SK-N-SH (cell line): ENCODE results near the gene CRELD2. TPM values are rescaled to one million over a fixed set of nuclear protein-coding genes. Genes with fewer than 3 reads are reported as not detected.

Source experiments
- CTCF ChIA-PET: fragments of 300-600, 350-600 bp; formaldehyde crosslinking; extraction: SDS; loops from one replicate; lab custom pipeline; 2021; lab: Yijun Ruan, JAX
- POLR2A ChIA-PET: fragments of 350-600 bp; sonication (Branson Sonifier 250); formaldehyde crosslinking; extraction: SDS; loops from one replicate; lab custom pipeline; 2020; ENCODE audit warnings: antibody characterized with exemption, inconsistent platforms; lab: Yijun Ruan, JAX
- DNase-seq: peaks from one replicate; pipeline ENCODE4 v3.0.0; 2012
- H2AFZ ChIP-seq: fragments of 200-600 bp; sonication (generic); 2 replicates; pipeline ENCODE4 v1.8.1; 2016; ENCODE audit warnings: antibody characterized with exemption, mild to moderate bottlenecking, low read depth
- H3F3A ChIP-seq: fragments of 200-600 bp; sonication (generic); replicated peaks from 2 replicates; pipeline ENCODE3; 2016; ENCODE audit warnings: antibody characterized with exemption, mild to moderate bottlenecking; ENCODE audit not compliant: insufficient read depth
- H3K27ac ChIP-seq, 2 experiments: fragments of 200-500 bp in 1 of 2; fragments of 200-600 bp in 1 of 2; sonication (Bioruptor generic) in 1 of 2; sonication (generic), shearing (Covaris generic) in 1 of 2; 2 replicates each; pipeline versions ENCODE4 v1.5.1 to v1.6.1; 2014 to 2016; ENCODE audit warnings: low read depth in 2 of 2, inconsistent platforms in 1 of 2, low read length in 1 of 2, mild to moderate bottlenecking in 1 of 2, mixed read lengths in 1 of 2
- H3K27me3 ChIP-seq: fragments of 200-600 bp; sonication (generic), shearing (Covaris generic); 2 replicates; pipeline ENCODE4 v1.6.1; 2016; ENCODE audit warnings: mixed run types; ENCODE audit not compliant: insufficient read depth
- H3K36me3 ChIP-seq, 2 experiments: fragments of 200-500 bp in 1 of 2; fragments of 200-600 bp in 1 of 2; sonication (Bioruptor generic) in 1 of 2; sonication (generic) in 1 of 2; replicated peaks in 1 of 2; 2 replicates each; pipeline versions ENCODE3 to v1.5.1; 2014 to 2016; ENCODE audit warnings: low read length in 1 of 2, mild to moderate bottlenecking in 1 of 2; ENCODE audit not compliant: insufficient read depth in 2 of 2, control insufficient read depth in 1 of 2
- H3K4me1 ChIP-seq, 2 experiments: fragments of 200-500 bp in 1 of 2; fragments of 200-600 bp in 1 of 2; sonication (Bioruptor generic) in 1 of 2; sonication (generic), shearing (Covaris generic) in 1 of 2; 2 replicates each; pipeline versions ENCODE4 v1.5.1 to v1.6.1; 2014 to 2016; ENCODE audit warnings: low read depth in 1 of 2, low read length in 1 of 2, mixed run types in 1 of 2; ENCODE audit not compliant: insufficient read depth in 2 of 2, control insufficient read depth in 1 of 2
- H3K4me2 ChIP-seq: fragments of 200-600 bp; sonication (generic), shearing (Covaris generic); 2 replicates; pipeline ENCODE4 v1.6.1; 2017; ENCODE audit warnings: mixed run types
- H3K4me3 ChIP-seq, 2 experiments: fragments of 200-500 bp in 1 of 2; fragments of 200-600 bp in 1 of 2; sonication (Bioruptor generic) in 1 of 2; sonication (generic), shearing (Covaris generic) in 1 of 2; 2 replicates each; pipeline versions ENCODE4 v1.5.1 to v1.8.1; 2014 to 2016; ENCODE audit warnings: low read depth in 2 of 2, inconsistent platforms in 1 of 2, low read length in 1 of 2, mild to moderate bottlenecking in 1 of 2, mixed read lengths in 1 of 2, moderate library complexity in 1 of 2
- H3K79me2 ChIP-seq: fragments of 200-600 bp; sonication (generic); 2 replicates; pipeline ENCODE4 v1.8.1; 2017; ENCODE audit warnings: mild to moderate bottlenecking; ENCODE audit not compliant: insufficient read depth
- H3K9ac ChIP-seq: fragments of 200-600 bp; sonication (generic); 2 replicates; pipeline ENCODE4 v1.6.1; 2017; ENCODE audit warnings: mixed run types
- H3K9me2 ChIP-seq: fragments of 200-600 bp; sonication (generic); 2 replicates; pipeline ENCODE4 v1.6.1; 2017; ENCODE audit warnings: mixed run types
- H3K9me3 ChIP-seq: fragments of 200-600 bp; sonication (generic); 2 replicates; pipeline ENCODE4 v1.6.1; 2017; ENCODE audit warnings: mixed run types, mild to moderate bottlenecking, moderate library complexity
- H4K20me1 ChIP-seq: fragments of 200-600 bp; sonication (generic); 2 replicates; pipeline ENCODE4 v1.6.1; 2017; ENCODE audit warnings: mild to moderate bottlenecking, mixed run types; ENCODE audit not compliant: insufficient read depth
- CTCF ChIP-seq: fragments of 200-600 bp; sonication (generic); IDR thresholded peaks from 2 replicates; pipeline ENCODE4 v1.6.1; 2017; ENCODE audit warnings: antibody characterized with exemption, mild to moderate bottlenecking, moderate library complexity
- EP300 ChIP-seq, 2 experiments: IDR thresholded peaks; 2 replicates each; pipeline versions ENCODE4 v1.4.0 to v1.6.1; 2012; ENCODE audit warnings: borderline replicate concordance in 1 of 2, low read depth in 1 of 2, low read length in 1 of 2
- FOSL2 ChIP-seq: IDR thresholded peaks from 2 replicates; pipeline ENCODE4 v1.4.0; 2012; ENCODE audit warnings: low read depth, mild to moderate bottlenecking, moderate library complexity, borderline replicate concordance
- FOXJ3 ChIP-seq: sonication (generic); formaldehyde crosslinking; IDR thresholded peaks from 2 replicates; pipeline ENCODE4 v1.5.1; 2020; ENCODE audit warnings: mild to moderate bottlenecking, missing genetic modification reagents
- FOXM1 ChIP-seq: IDR thresholded peaks from 2 replicates; pipeline ENCODE4 v1.4.0; 2012; ENCODE audit warnings: low read depth, mild to moderate bottlenecking
- GATA2 ChIP-seq: sonication (generic); formaldehyde crosslinking; IDR thresholded peaks from 2 replicates; pipeline ENCODE4 v1.5.0; 2020; ENCODE audit warnings: mild to moderate bottlenecking, missing genetic modification reagents
- MEF2A ChIP-seq: IDR thresholded peaks from 2 replicates; pipeline ENCODE4 v1.4.0; 2012; ENCODE audit warnings: low read depth, borderline replicate concordance
- MXI1 ChIP-seq: IDR thresholded peaks from 2 replicates; pipeline ENCODE4 v1.6.1; 2012; ENCODE audit warnings: mild to moderate bottlenecking, low read depth, low read length, improper control_type of control experiment
- NFIC ChIP-seq: IDR thresholded peaks from 2 replicates; pipeline ENCODE4 v1.4.0; 2012; ENCODE audit warnings: borderline replicate concordance
- RCOR1 ChIP-seq: fragments of 150-350 bp; IDR thresholded peaks from 2 replicates; pipeline ENCODE4 v1.6.1; 2017; ENCODE audit warnings: antibody characterized with exemption, low read length
- REST ChIP-seq: IDR thresholded peaks from 2 replicates; pipeline ENCODE4 v1.6.1; 2012; ENCODE audit warnings: mild to moderate bottlenecking, low read depth, low read length, moderate library complexity
- SMC3 ChIP-seq: IDR thresholded peaks from 2 replicates; pipeline ENCODE4 v1.6.1; 2012; ENCODE audit warnings: low read depth, low read length, improper control_type of control experiment
- TAF1 ChIP-seq: IDR thresholded peaks from 2 replicates; pipeline ENCODE4 v1.6.1; 2012; ENCODE audit warnings: low read depth, mild to moderate bottlenecking, low read length, moderate library complexity, borderline replicate concordance
- TEAD4 ChIP-seq: IDR thresholded peaks from 2 replicates; pipeline ENCODE4 v1.4.0; 2012; ENCODE audit warnings: mild to moderate bottlenecking, borderline replicate concordance; ENCODE audit not compliant: insufficient read depth
- USF2 ChIP-seq: fragments of 150-350 bp; IDR thresholded peaks from 2 replicates; pipeline ENCODE4 v1.6.1; 2017; ENCODE audit warnings: antibody characterized with exemption, low read length, low read depth, borderline replicate concordance
- whole genome bisulfite sequencing: methylation state at CpG from one replicate; pipeline ENCODE4 v1.1.6; 2017; ENCODE audit warnings: low lambda C conversion rate; 5-methylcytosine and 5-hydroxymethylcytosine counted together
- polyA plus RNA-seq, 3 experiments: library from polyadenylated mRNA; depleted of rRNA; stranded (reverse); fragments of >200 nt; gene quantifications; 2 replicates each; pipeline ENCODE4 v1.2.3, GENCODE V29; 2012

Gene CRELD2
- polyA plus RNA-seq, 1 of the 3 experiments (the other 2 are of a cell fraction): 113 TPM

GRCh38 chr22:49922926-49923325 is 4.5 kb downstream of the CRELD2 start:
- no peaks in the 10 kb centered on the region for H3K27me3 ChIP-seq
- no peak for DNase-seq
- TF ChIP-seq MEF2A (no peak), NFIC (no peak), TEAD4 (no peak), GATA2 (CRISPR knock-in tag) (no peak), MXI1 (no peak), CTCF (no peak), TAF1 (no peak), FOSL2 (no peak), REST (no peak), FOXJ3 (CRISPR knock-in tag) (no peak), FOXM1 (no peak), SMC3 (no peak), USF2 (no peak), RCOR1 (no peak), EP300 (IDR thresholded peaks at IDR 0.05; ENCODE audit: borderline replicate concordance in 1 of 2, low read depth in 1 of 2, low read length in 1 of 2) (no peak)
- TF ChIP-seq, all 33 proteins: peak for 0
- no peak overlapping the region for H3K4me3 ChIP-seq
- H3K9me2 ChIP-seq: no peaks in the 10 kb centered on the region
- ChIA-PET CTCF (interaction anchor here (2.2 to 4.1 kb wide), 2 partner anchors 7 to 107 kb away, joined by 5 to 18 read pairs; no protein-coding TSS in a partner anchor), POLR2A (no interaction called here)
- H3K9ac ChIP-seq: no peak overlapping the region
- no peak overlapping the region for H3K27ac ChIP-seq
- no peaks in the 10 kb centered on the region for H3K79me2 ChIP-seq
- H3F3A ChIP-seq: no peaks in the 10 kb centered on the region
- no peaks in the 10 kb centered on the region for H4K20me1 ChIP-seq
- H3K4me2 ChIP-seq: no peak overlapping the region
- peaks cover 0 to 36% of the 10 kb centered on the region in 2 experiments for H3K36me3 ChIP-seq
- H2AFZ ChIP-seq: no peak overlapping the region
- WGBS: 92% methylated on average over 16 of the region's 25 CpGs
- peaks cover 0 to 10% of the 10 kb centered on the region in 2 experiments; a peak in 2 of 4 replicates for H3K4me1 ChIP-seq
- H3K9me3 ChIP-seq: no peaks in the 10 kb centered on the region
